Epithelial cell of proximal tubule (primary cell): ENCODE measurements around the gene SORL1. TPM values are rescaled to one million over a fixed set of nuclear protein-coding genes. Genes with fewer than 3 reads are reported as not detected.

Experiments
- DNase-seq: peaks from one replicate; pipeline ENCODE4 v3.0.0-alpha.2; 2011; ENCODE audit warnings: low read depth
- H3K4me3 ChIP-seq: 2 replicates; pipeline ENCODE4 v1.5.1; 2011; ENCODE audit warnings: low read depth, mild to moderate bottlenecking, low read length
- CTCF ChIP-seq: conservative IDR thresholded peaks from 2 replicates; pipeline ENCODE4 v1.5.1; 2012; ENCODE audit warnings: low read depth, mild to moderate bottlenecking, low read length
- total RNA-seq: library from RNA; depleted of rRNA; stranded (reverse); fragments of >200 nt; gene quantifications from 2 replicates; pipeline ENCODE4 v1.2.3, GENCODE V29; 2015

Gene SORL1
- total RNA-seq, 1 donor from 2014 or later = 7.8 TPM

GRCh38 chr11:121610706-121611105 is 158.6 kb downstream of the SORL1 start:
- H3K4me3 ChIP-seq = no peak overlapping the region
- DNase-seq = no peak

GRCh38 chr11:121611242-121611641 is 159.1 kb downstream of the SORL1 start:
- H3K4me3 ChIP-seq = no peak overlapping the region
- no peak for TF ChIP-seq CTCF

More at GRCh38 chr11:121610706-121611105, 158.6 kb downstream of the SORL1 start:
- TF ChIP-seq CTCF = no peak

DNA sequence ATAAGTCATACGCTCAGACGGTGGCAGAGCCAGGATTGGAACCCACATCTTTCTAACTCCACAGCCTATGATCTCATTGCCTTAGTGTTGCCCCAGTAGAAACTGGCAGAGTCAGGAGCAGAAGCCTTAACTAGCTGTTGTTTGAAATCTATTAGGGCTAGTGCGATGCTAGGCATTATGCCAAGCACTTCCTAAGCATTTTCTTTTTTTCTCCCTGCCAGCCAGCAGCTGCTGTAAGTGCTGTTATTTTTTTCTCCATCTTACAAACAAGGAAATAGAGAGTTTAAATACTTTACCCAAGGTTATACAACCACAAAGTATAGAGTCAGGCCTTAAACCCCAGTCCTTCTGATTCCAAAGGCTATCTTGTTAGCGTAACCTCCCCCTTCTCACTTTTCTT is 161.6 kb downstream of the SORL1 start:
- DNase-seq = no peak
- TF ChIP-seq CTCF = no peak
- no peak overlapping the region for H3K4me3 ChIP-seq

More at GRCh38 chr11:121611242-121611641, 159.1 kb downstream of the SORL1 start:
- no peak for DNase-seq

DNA sequence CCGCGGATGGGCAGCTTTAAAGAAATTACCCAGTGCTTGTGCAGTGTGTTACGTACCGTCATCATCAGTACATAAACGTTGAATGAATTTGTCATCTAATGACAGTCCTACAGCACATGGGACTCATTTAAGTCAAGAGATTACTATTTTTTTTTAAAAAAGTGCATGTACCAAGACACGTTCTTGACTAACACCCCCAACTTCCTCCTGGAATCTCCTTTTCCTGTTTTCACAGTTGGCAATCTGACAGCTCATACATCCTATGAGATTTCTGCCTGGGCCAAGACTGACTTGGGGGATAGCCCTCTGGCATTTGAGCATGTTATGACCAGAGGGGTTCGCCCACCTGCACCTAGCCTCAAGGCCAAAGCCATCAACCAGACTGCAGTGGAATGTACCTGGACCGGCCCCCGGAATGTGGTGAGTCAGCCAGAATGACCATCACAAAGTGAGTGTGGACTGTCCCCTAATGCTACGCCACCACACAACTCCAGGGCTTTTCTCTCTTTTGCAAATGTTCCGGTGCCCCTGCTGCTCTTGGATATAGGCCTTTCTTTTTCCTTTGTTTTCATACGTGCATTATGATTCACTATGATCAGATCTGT is 162.6 kb downstream of the SORL1 start:
- no peak for DNase-seq
- no peak overlapping the region for H3K4me3 ChIP-seq
- TF ChIP-seq CTCF = no peak

- no peak for TF ChIP-seq CTCF
- DNase-seq = no peak
- no peak overlapping the region for H3K4me3 ChIP-seq
These were observed 163.4 kb downstream of the SORL1 start for GRCh38 chr11:121615501-121615900.

GRCh38 chr11:121618516-121618915 is 166.4 kb downstream of the SORL1 start:
- no peak overlapping the region for H3K4me3 ChIP-seq
- no peak for TF ChIP-seq CTCF
- DNase-seq = no peak
